ENCODE data around the gene RYK. TPM values are rescaled to one million over a fixed set of nuclear protein-coding genes. Genes with fewer than 3 reads are reported as not detected.
A peak's percentile ranks its signal among the peaks of the same experiment; 100 is the strongest.

RYK gene
- total and polyA plus RNA-seq, 2 donors (not counting 3 experiments of a cell fraction or from before 2014, with no cell fraction given): 23.8 to 48.3 TPM

DNA sequence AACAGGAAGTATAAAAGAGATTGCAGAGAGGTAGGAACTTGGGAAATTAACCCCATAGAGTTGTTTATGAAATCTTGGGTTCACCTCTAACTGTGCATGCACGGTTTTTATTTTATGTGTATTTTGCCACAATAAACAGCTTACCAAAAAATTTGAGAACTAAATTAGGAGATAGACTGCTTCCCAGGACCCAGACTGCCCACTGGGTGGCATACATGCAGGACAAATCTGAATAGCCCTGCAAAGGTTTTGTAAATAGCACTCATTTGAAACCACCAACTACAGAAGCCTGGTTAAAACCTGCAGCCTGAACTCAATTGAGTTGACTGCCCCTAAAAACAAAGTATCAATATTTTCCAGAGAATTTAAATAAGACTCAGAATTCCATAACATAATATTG, 124.5 kb downstream of the RYK start:
- H3K9me1 ChIP-seq (replicated peaks; ENCODE audit: control insufficient read depth, extremely low read depth, insufficient read depth, low read length): no peaks in the 10 kb centered on the region
- dilution Hi-C loops (cut with MboI; ENCODE audit: extremely low pct_ligation_motif_present, low sequenced_read_pairs) (no loop called here), intact Hi-C loops (cut with micrococcal nuclease) (loop anchor here (5.0 kb wide), 1 partner anchor 66 kb away; no protein-coding TSS in a partner anchor)
- ChIA-PET CTCF (interaction anchor here (0.6 to 2.3 kb wide), 6 partner anchors 60 to 307 kb away, joined by 3 to 6 read pairs (median 4); no protein-coding TSS in a partner anchor), POLR2A (no interaction called here)
- H2AFZ ChIP-seq (ENCODE audit: low read depth, low read length): no peak overlapping the region
- no peak overlapping the region for H3K4me2 ChIP-seq (ENCODE audit: insufficient read depth, low read length)
- no peaks in the 10 kb centered on the region for H3K4me1 ChIP-seq (ENCODE audit: control insufficient read depth, extremely low read depth, insufficient read depth, low read length)
- H3K36me3 ChIP-seq (ENCODE audit: control insufficient read depth in 2 of 2, extremely low read depth in 1 of 2, insufficient read depth in 2 of 2, low read length in 2 of 2): no peaks in the 10 kb centered on the region
- H3K4me3 ChIP-seq (replicated peaks in 1 of 3; ENCODE audit: insufficient read depth in 1 of 3, low read depth in 1 of 3, low read length in 3 of 3): no peak overlapping the region
- DNase-seq (ENCODE audit: low read depth, low spot score) (peak; percentile 16), FAIRE-seq (no peak)
- no peak overlapping the region for H3K27ac ChIP-seq (ENCODE audit: insufficient read depth, low read depth, low read length)
- no peaks in the 10 kb centered on the region for H4K20me1 ChIP-seq (replicated peaks; ENCODE audit: control insufficient read depth, extremely low read depth, insufficient read depth, low read length)
- TF ChIP-seq EZH2 (IDR thresholded peaks at IDR 0.05; ENCODE audit: borderline replicate concordance, low read depth, low read length, severe bottlenecking) (no peak), CTCF (IDR thresholded peaks at IDR 0.05; ENCODE audit: extremely low read depth in 1 of 2, insufficient read depth in 1 of 2, low read depth in 1 of 2, low read length in 2 of 2) (peak in 1 of 2 donors; percentile 8)
- no TSS peak for BruUV-seq (replicated peaks)
- no peaks in the 10 kb centered on the region for H3K9me3 ChIP-seq (replicated peaks; ENCODE audit: control insufficient read depth, insufficient read depth, low read length)
- no peak overlapping the region for H3K9ac ChIP-seq (replicated peaks; ENCODE audit: extremely low read depth, insufficient read depth, low read length)
- H3K79me2 ChIP-seq (ENCODE audit: control insufficient read depth, insufficient read depth, low read length): no peaks in the 10 kb centered on the region
- no peaks in the 10 kb centered on the region for H3K27me3 ChIP-seq (ENCODE audit: control insufficient read depth in 2 of 2, insufficient read depth in 2 of 2, low read length in 2 of 2)

- H3K9me1 ChIP-seq (replicated peaks; ENCODE audit: control insufficient read depth, extremely low read depth, insufficient read depth, low read length): no peaks in the 10 kb centered on the region
- H3K79me2 ChIP-seq (ENCODE audit: control insufficient read depth, insufficient read depth, low read length): no peaks in the 10 kb centered on the region
- H3K4me1 ChIP-seq (ENCODE audit: control insufficient read depth, extremely low read depth, insufficient read depth, low read length): no peaks in the 10 kb centered on the region
- no peaks in the 10 kb centered on the region for H4K20me1 ChIP-seq (replicated peaks; ENCODE audit: control insufficient read depth, extremely low read depth, insufficient read depth, low read length)
- H3K36me3 ChIP-seq (ENCODE audit: control insufficient read depth in 2 of 2, extremely low read depth in 1 of 2, insufficient read depth in 2 of 2, low read length in 2 of 2): no peaks in the 10 kb centered on the region
- ChIA-PET POLR2A (no interaction called here), CTCF (no interaction called here)
- TF ChIP-seq FOS (IDR thresholded peaks at IDR 0.05; ENCODE audit: borderline replicate concordance, insufficient read depth, low read length) (no peak), MAX (IDR thresholded peaks at IDR 0.05; ENCODE audit: insufficient read depth, insufficient read length) (no peak), EZH2 (IDR thresholded peaks at IDR 0.05; ENCODE audit: borderline replicate concordance, low read depth, low read length, severe bottlenecking) (no peak), CTCF (IDR thresholded peaks at IDR 0.05; ENCODE audit: extremely low read depth in 1 of 2, insufficient read depth in 1 of 2, low read depth in 1 of 2, low read length in 2 of 2) (no peak), POLR2A (IDR thresholded peaks at IDR 0.05; ENCODE audit: low read depth, low read length) (no peak), MYC (IDR thresholded peaks at IDR 0.05; ENCODE audit: low read depth, low read length) (no peak), POLR2AphosphoS5 (IDR thresholded peaks at IDR 0.05; ENCODE audit: insufficient read depth, low read depth, low read length) (no peak), JUN (IDR thresholded peaks at IDR 0.05; ENCODE audit: borderline replicate concordance, insufficient read depth, insufficient read length, low read depth) (no peak), GATA2 (IDR thresholded peaks at IDR 0.05; ENCODE audit: insufficient read depth, insufficient read length, low read depth, low read length) (no peak)
- no peak overlapping the region for H3K4me2 ChIP-seq (ENCODE audit: insufficient read depth, low read length)
- no peak for DNase-seq (ENCODE audit: low read depth, low spot score)
- no peaks in the 10 kb centered on the region for H3K9me3 ChIP-seq (replicated peaks; ENCODE audit: control insufficient read depth, insufficient read depth, low read length)
- intact Hi-C loops (cut with micrococcal nuclease) (no loop called here), dilution Hi-C loops (cut with MboI; ENCODE audit: extremely low pct_ligation_motif_present, low sequenced_read_pairs) (no loop called here)
- no peak for FAIRE-seq
- H3K27me3 ChIP-seq (ENCODE audit: control insufficient read depth in 2 of 2, insufficient read depth in 2 of 2, low read length in 2 of 2): no peaks in the 10 kb centered on the region
- H3K27ac ChIP-seq (ENCODE audit: insufficient read depth, low read depth, low read length): no peak overlapping the region
- H2AFZ ChIP-seq (ENCODE audit: low read depth, low read length): no peak overlapping the region
- no peak overlapping the region for H3K4me3 ChIP-seq (replicated peaks in 1 of 3; ENCODE audit: insufficient read depth in 1 of 3, low read depth in 1 of 3, low read length in 3 of 3)
- H3K9ac ChIP-seq (replicated peaks; ENCODE audit: extremely low read depth, insufficient read depth, low read length): no peak overlapping the region
- BruUV-seq (replicated peaks): no TSS peak
Measured at GRCh38 chr3:134114726-134115125, 135.9 kb downstream of the RYK start.

Measured in endothelial cell of umbilical vein (primary cell).